H9 (cell line): ENCODE measurements around the gene ADCY5. TPM values are rescaled to one million over a fixed set of nuclear protein-coding genes. Genes with fewer than 3 reads are reported as not detected.

Experiments
- DNase-seq: peaks from one replicate; pipeline ENCODE4 v3.0.0-alpha.2; 2017
- H2AFZ ChIP-seq: one replicate; pipeline ENCODE4 v1.6.1; 2013; ENCODE audit warnings: mild to moderate bottlenecking, low read length, control low read depth, moderate library complexity
- H2AK5ac ChIP-seq: 2 replicates; pipeline ENCODE4 v1.6.1; 2013; ENCODE audit warnings: low read length, control low read depth, mixed read lengths; ENCODE audit not compliant: insufficient read length
- H2BK120ac ChIP-seq: one replicate; pipeline ENCODE4 v1.6.1; 2013; ENCODE audit warnings: low read depth, mild to moderate bottlenecking, low read length, control low read depth, inconsistent platforms; ENCODE audit not compliant: poor library complexity, severe bottlenecking
- H2BK12ac ChIP-seq: 2 replicates; pipeline ENCODE4 v1.6.1; 2013; ENCODE audit warnings: low read length, control low read depth, mixed read lengths, low read depth; ENCODE audit not compliant: insufficient read length
- H2BK15ac ChIP-seq: 2 replicates; pipeline ENCODE4 v1.6.1; 2013; ENCODE audit warnings: low read depth, low read length, control low read depth
- H2BK20ac ChIP-seq: one replicate; pipeline ENCODE4 v1.6.1; 2013; ENCODE audit warnings: low read depth, mild to moderate bottlenecking, low read length, control low read depth, inconsistent platforms; ENCODE audit not compliant: poor library complexity, severe bottlenecking
- H2BK5ac ChIP-seq: 2 replicates; pipeline ENCODE4 v1.6.1; 2013; ENCODE audit warnings: low read length, control low read depth, mixed read lengths; ENCODE audit not compliant: insufficient read length
- H3K14ac ChIP-seq: 2 replicates; pipeline ENCODE4 v1.6.1; 2013; ENCODE audit warnings: low read length, control low read depth; ENCODE audit not compliant: insufficient read depth
- H3K18ac ChIP-seq: 2 replicates; pipeline ENCODE4 v1.6.1; 2013; ENCODE audit warnings: low read depth, mild to moderate bottlenecking, mixed read lengths, low read length, control low read depth; ENCODE audit not compliant: insufficient read length
- H3K23ac ChIP-seq: 2 replicates; pipeline ENCODE4 v1.6.1; 2013; ENCODE audit warnings: low read length, control low read depth, mixed read lengths, low read depth; ENCODE audit not compliant: insufficient read length
- H3K23me2 ChIP-seq: 2 replicates; pipeline ENCODE4 v1.6.1; 2013; ENCODE audit warnings: low read depth, mild to moderate bottlenecking, mixed read lengths, low read length, control low read depth; ENCODE audit not compliant: insufficient read length, poor library complexity, severe bottlenecking
- H3K27ac ChIP-seq: 2 replicates; pipeline ENCODE4 v1.5.1; 2013; ENCODE audit warnings: low read length, control low read depth, mixed read lengths, low read depth; ENCODE audit not compliant: insufficient read length
- H3K27me3 ChIP-seq: 2 replicates; pipeline ENCODE4 v1.6.1; 2013; ENCODE audit warnings: low read length, control low read depth, inconsistent platforms; ENCODE audit not compliant: insufficient read depth
- H3K4ac ChIP-seq: 2 replicates; pipeline ENCODE4 v1.6.1; 2013; ENCODE audit warnings: low read depth, mild to moderate bottlenecking, control low read depth, inconsistent platforms, low read length, moderate library complexity
- H3K4me1 ChIP-seq: 2 replicates; pipeline ENCODE4 v1.6.1; 2013; ENCODE audit warnings: low read length, control low read depth, inconsistent platforms; ENCODE audit not compliant: insufficient read depth
- H3K4me2 ChIP-seq: 2 replicates; pipeline ENCODE4 v1.6.1; 2013; ENCODE audit warnings: low read length, control low read depth, mixed read lengths; ENCODE audit not compliant: insufficient read length, insufficient read depth
- H3K56ac ChIP-seq: 2 replicates; pipeline ENCODE4 v1.6.1; 2013; ENCODE audit warnings: low read depth, mild to moderate bottlenecking, mixed read lengths, low read length, control low read depth; ENCODE audit not compliant: insufficient read length
- H3K79me1 ChIP-seq: 2 replicates; pipeline ENCODE4 v1.6.1; 2013; ENCODE audit warnings: low read depth, mild to moderate bottlenecking, moderate library complexity, low read length, control low read depth, inconsistent platforms; ENCODE audit not compliant: insufficient read depth, poor library complexity, severe bottlenecking
- H3K79me2 ChIP-seq: 2 replicates; pipeline ENCODE4 v1.6.1; 2013; ENCODE audit warnings: low read length, control low read depth, inconsistent platforms; ENCODE audit not compliant: insufficient read depth
- H3K9ac ChIP-seq: 2 replicates; pipeline ENCODE4 v1.6.1; 2013; ENCODE audit warnings: low read length, control low read depth, mixed read lengths; ENCODE audit not compliant: insufficient read length; ENCODE audit errors: extremely low read depth
- H3K9me3 ChIP-seq: one replicate; pipeline ENCODE4 v1.6.1; 2013; ENCODE audit warnings: low read depth, low read length, inconsistent platforms; ENCODE audit not compliant: control insufficient read depth
- H3T11ph ChIP-seq: one replicate; pipeline ENCODE4 v1.6.1; 2013; ENCODE audit warnings: mild to moderate bottlenecking, low read length, control low read depth, inconsistent platforms
- H4K20me1 ChIP-seq: one replicate; pipeline ENCODE4 v1.6.1; 2013; ENCODE audit not compliant: control insufficient read depth, insufficient read length, insufficient read depth
- H4K5ac ChIP-seq: 2 replicates; pipeline ENCODE4 v1.6.1; 2013; ENCODE audit warnings: low read depth, mild to moderate bottlenecking, mixed read lengths, low read length, control low read depth; ENCODE audit not compliant: insufficient read length
- H4K8ac ChIP-seq: replicated peaks from 2 replicates; pipeline ENCODE4 v1.6.1; 2013; ENCODE audit warnings: low read length, control low read depth, mixed read lengths, low read depth; ENCODE audit not compliant: insufficient read length
- H4K91ac ChIP-seq: 2 replicates; pipeline ENCODE4 v1.6.1; 2013; ENCODE audit warnings: low read depth, mild to moderate bottlenecking, moderate library complexity, mixed read lengths, low read length, control low read depth; ENCODE audit not compliant: insufficient read length
- H3K27ac Mint-ChIP-seq, 3 experiments: 2 replicates in 2 of 3; 3 replicates in 1 of 3; pipeline ENCODE4 v1.8.0; 2020 to 2021; ENCODE audit warnings: mixed read lengths in 3 of 3, mild to moderate bottlenecking in 1 of 3, moderate library complexity in 1 of 3
- H3K27me3 Mint-ChIP-seq: 2 replicates; pipeline ENCODE4 v1.8.0; 2021; ENCODE audit warnings: low read depth, mild to moderate bottlenecking, moderate library complexity, mixed read lengths
- H3K36me3 Mint-ChIP-seq, 3 experiments: 2 replicates in 2 of 3; 3 replicates in 1 of 3; pipeline ENCODE4 v1.8.0; 2020 to 2021; ENCODE audit warnings: low read depth in 3 of 3, mixed read lengths in 3 of 3; ENCODE audit not compliant: insufficient read depth in 1 of 3
- H3K4me1 Mint-ChIP-seq, 2 experiments: 2 replicates each; pipeline ENCODE4 v1.8.0; 2020; ENCODE audit warnings: mixed read lengths in 2 of 2
- H3K4me3 Mint-ChIP-seq, 2 experiments: 2 replicates in 1 of 2; 3 replicates in 1 of 2; pipeline ENCODE4 v1.8.0; 2020 to 2021; ENCODE audit warnings: mild to moderate bottlenecking in 2 of 2, mixed read lengths in 2 of 2, moderate library complexity in 1 of 2
- H3K9me3 Mint-ChIP-seq, 2 experiments: 2 replicates in 1 of 2; 3 replicates in 1 of 2; pipeline ENCODE4 v1.8.0; 2020; ENCODE audit warnings: mild to moderate bottlenecking in 2 of 2, mixed read lengths in 2 of 2, moderate library complexity in 1 of 2
- CTCF ChIP-seq: fragments of 200-600 bp; sonication (generic); conservative IDR thresholded peaks from 3 replicates; pipeline ENCODE4 v1.8.0; 2021; ENCODE audit warnings: antibody characterized with exemption, mild to moderate bottlenecking
- WGBS: extraction: QIAGEN DNeasy Blood & Tissue Kit; methylation state at CpG from one replicate; pipeline ENCODE4 v1.1.7; 2013; ENCODE audit warnings: missing lambda C conversion rate, low lambda C conversion rate, mixed read lengths; ENCODE audit not compliant: insufficient read length; ENCODE audit errors: extremely low coverage; 5-methylcytosine and 5-hydroxymethylcytosine counted together
- total RNA-seq: library from RNA; stranded (reverse); gene quantifications from 2 replicates; pipeline ENCODE4 v1.2.1, GENCODE V29; 2021

Gene ADCY5
- total RNA-seq, 1 experiment from 2014 or later: 5.0 TPM

DNA sequence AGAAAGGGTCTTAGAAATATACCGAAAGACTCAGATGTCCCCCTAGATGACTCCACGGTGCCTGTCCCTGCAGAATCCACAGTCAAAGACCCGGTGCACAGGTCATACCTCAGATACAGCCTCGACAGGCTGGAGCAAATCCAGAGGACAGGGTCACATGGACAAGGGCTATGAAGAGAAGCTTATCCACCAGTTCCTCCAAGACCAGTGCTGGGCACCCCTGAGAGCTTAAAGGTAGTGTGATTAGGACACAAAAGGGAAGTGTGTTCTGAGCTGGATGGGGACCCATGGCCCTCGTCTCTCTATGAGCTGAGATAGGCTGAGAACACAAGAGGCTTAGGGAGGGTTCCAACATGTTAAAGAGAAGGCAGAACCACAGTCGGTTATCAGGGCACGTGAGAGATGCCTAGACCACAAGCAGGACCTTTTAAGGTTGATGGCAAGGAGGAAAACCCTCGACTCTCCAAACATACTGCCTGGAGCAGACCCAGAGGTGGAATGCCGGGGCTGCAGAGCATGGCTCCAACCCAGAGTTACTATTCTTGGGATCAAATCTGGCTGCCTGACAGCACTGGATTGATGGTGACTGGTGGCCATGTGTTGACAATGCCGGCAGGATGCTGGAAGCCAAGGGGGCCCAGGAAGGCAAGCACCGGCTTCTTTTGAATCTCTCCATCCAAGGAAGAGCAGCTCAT, 46.9 kb downstream of the ADCY5 start:
- Histone ChIP-seq H3T11ph (no peak overlapping the region), H2BK15ac (no peak overlapping the region), H2BK120ac (no peak overlapping the region), H3K27ac (no peak overlapping the region), H4K5ac (no peak overlapping the region), H2BK12ac (no peak overlapping the region), H3K23ac (no peak overlapping the region), H3K56ac (no peak overlapping the region), H3K79me2 (no peaks in the 10 kb centered on the region), H3K4me1 (no peaks in the 10 kb centered on the region; the same call in 1 of the 2 replicates), H3K18ac (no peak overlapping the region), H3K79me1 (no peaks in the 10 kb centered on the region), H3K27me3 (no peaks in the 10 kb centered on the region), H2AFZ (no peak overlapping the region), H3K14ac (no peak overlapping the region), H4K8ac (no peak overlapping the region), H3K23me2 (no peaks in the 10 kb centered on the region), H2BK20ac (no peak overlapping the region), H4K91ac (no peak overlapping the region), H2AK5ac (no peak overlapping the region), H4K20me1 (no peaks in the 10 kb centered on the region), H3K9ac (no peak overlapping the region), H2BK5ac (no peak overlapping the region), H3K4me2 (no peak overlapping the region), H3K4ac (no peak overlapping the region), H3K9me3 (no peaks in the 10 kb centered on the region)
- no peak for TF ChIP-seq CTCF
- Mint-ChIP-seq H3K27me3 (peaks cover 18% of the 10 kb centered on the region), H3K9me3 (no peaks in the 10 kb centered on the region; a peak in 1 of 5 replicates), H3K4me3 (no peak overlapping the region), H3K27ac (no peak overlapping the region), H3K36me3 (no peaks in the 10 kb centered on the region; a peak in 2 of 7 replicates), H3K4me1 (peaks cover 8 to 17% of the 10 kb centered on the region in 2 experiments)
- DNase-seq: no peak
- whole genome bisulfite sequencing: no CpG with 5 or more reads among the region's 11 CpGs
